Tibial nerve (tissue), 3 donors: ENCODE data around the gene DDX10.

Source experiments
- CTCF ChIP-seq, 5 experiments: fragments of 200-600 bp in 3 of 5; fragments of 450-650 bp in 2 of 5; sonication (generic) in 3 of 5; IDR thresholded peaks; one replicate each; pipeline ENCODE4 v1.5.1; 2016 to 2019; ENCODE audit warnings: antibody characterized with exemption in 5 of 5, mild to moderate bottlenecking in 3 of 5, moderate library complexity in 2 of 5
- POLR2A ChIP-seq, 2 donors: fragments of 450-650 bp; IDR thresholded peaks; one replicate each; pipeline ENCODE4 v1.6.1; 2017; ENCODE audit warnings: antibody characterized with exemption in 2 of 2, mild to moderate bottlenecking in 2 of 2, moderate library complexity in 2 of 2

- no peak for TF ChIP-seq POLR2A (IDR thresholded peaks at IDR 0.05)
- TF ChIP-seq CTCF (IDR thresholded peaks at IDR 0.05) = no peak
Measured at GRCh38 chr11:108734283-108734682, 69.4 kb downstream of the DDX10 start.
